Superior temporal gyrus (tissue), 1 donor: ENCODE measurements around the gene LPP.
A peak's percentile ranks its signal among the peaks of the same experiment; 100 is the strongest.

ENCODE experiments used
- DNase-seq: peaks from one replicate; pipeline ENCODE4 v3.0.0-alpha.2; 2016; ENCODE audit errors: extremely low spot score

LPP gene

DNA sequence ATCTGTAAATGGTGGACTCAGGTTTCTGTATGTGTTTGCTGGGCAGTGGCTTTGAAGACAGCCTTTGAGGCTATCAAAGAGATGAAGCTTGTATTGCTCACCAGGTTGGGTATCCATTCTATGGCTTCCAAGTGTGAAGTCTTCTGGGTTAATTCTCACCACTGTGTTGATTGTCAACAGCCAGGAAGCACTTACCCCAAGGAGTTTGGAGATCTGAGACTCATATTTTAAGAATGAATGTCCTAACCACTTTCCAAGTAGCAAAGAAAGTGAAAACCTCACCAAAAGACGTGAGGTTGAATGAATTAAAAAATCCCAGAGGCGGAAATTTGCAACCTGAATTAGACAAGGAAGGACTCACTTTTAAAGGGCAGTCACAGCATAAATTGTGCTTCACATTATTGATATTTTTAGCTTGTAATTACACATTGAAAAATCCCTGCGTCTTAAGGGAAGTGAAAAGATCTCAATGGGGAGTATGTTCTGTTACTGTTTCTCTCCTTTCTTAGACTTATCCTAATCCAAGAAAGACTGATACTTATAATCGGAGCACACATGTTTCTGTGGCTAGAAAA, 713.8 kb downstream of the LPP start:
- DNase-seq: no peak

DNA sequence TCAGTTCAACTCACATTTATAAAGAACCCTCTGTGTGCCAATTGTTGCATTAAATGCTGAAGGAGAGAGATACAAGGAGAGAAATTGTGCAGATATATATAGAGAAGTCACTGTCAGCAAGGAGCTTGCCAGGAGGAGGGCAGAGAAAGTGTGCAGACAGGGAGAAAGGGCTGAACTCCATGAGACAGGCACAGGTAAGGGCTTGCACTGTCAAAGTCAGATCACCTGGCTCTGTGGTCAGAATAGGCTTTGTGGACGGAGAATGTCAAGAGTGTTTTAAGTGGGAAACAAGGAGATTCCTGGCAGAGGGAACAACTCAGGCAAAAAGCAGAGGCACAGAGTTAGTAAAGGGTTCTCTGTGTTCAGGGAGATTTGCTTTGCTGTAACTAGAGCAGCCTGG, 714.8 kb downstream of the LPP start:
- no peak for DNase-seq

DNA sequence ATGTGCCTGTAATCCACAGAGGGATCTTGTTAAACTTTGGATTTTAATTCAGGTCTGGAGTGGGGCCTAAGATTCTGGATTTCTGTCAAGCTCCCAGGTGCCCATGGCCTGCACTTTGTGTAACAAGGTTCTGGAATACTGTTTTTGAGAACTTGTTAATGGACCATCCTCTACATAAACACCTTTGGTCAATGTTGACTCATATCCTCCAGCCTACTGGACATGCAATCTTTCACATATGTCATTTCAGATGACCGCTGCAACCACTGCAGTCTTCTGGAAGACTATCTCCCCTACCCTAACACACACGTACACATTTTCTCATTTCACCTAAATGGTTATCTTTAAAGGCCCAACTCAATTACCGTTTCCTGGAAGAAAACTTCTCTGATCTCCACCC, 715.7 kb downstream of the LPP start:
- no peak for DNase-seq

DNA sequence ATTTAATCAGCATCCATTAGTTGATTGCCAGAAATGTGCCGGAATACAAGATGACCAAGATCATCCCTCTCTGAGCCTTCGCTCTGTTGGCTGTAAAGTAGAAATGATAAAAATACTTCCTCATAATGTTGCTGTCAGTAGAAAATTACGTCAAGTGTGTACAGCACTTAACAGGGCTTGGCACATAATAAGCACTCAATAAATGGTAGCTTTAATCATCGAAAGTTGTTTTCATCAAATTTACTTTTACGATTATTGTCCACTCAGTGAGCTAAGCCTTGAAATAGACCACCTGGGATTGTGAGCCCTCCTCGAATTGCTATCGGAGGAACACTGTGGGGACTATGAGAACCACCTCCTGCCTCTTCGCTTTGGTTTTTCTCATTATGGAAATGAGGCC, 716.5 kb downstream of the LPP start:
- no peak for DNase-seq

- no peak for DNase-seq
These were observed 720.6 kb downstream of the LPP start for GRCh38 chr3:188874576-188874975.

DNA sequence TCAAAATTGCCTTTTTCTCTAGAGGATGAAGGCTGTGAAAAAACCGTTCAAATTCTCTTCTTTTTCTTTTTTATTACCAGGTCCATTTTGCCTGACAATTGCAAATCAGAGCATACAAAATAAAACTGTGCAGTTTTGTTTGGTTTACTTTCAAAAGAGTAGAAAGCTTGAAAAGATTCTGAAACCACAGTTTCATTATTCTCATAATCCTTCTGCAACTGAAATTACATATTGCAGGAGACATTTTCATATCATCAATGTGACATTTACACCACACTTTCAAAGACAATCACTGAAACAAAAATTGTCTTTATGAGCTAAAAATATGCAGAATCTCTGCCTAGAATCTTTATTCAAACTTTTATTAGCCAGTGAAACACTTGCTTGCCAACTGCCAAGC, 721.5 kb downstream of the LPP start:
- DNase-seq: no peak

- DNase-seq: no peak
These were observed 722.4 kb downstream of the LPP start for GRCh38 chr3:188876370-188876769.

DNA sequence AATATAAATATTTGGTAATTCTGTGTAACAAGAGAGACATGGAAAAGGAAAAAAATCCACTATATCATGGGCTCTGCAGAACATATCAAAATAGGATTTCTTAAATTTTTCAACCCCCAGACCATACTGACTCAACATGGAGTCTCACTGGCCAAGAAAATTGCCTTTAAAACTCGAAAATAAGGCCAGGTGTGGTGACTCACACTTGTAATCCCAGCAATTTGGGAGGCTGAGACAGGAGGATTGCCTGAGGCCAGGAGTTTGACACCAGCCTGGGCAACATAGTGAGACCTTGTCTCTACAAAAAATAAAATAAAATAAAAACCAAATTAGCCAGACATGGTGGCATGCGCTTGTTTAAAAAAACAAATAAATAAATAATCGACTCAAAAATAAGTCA, 723.4 kb downstream of the LPP start:
- no peak for DNase-seq

DNA sequence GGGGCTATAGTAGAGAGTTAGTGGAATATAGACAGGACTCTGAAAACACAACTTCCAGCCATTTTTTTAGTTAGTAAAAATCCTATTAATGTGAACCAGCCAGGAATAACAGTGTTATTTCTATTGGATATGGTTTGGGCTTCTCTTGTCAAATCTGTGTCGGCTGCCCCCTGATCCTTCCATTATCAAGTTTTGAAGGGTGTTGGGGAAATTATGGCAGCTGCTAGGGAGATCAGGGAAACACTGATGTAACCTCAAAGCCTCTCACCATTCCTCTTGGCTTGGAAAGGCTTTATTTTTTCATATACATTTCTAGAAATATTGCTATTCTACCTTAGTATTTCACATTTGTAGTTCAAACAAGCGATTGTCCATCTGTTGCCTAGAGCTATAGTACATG, 724.1 kb downstream of the LPP start:
- DNase-seq: no peak

- DNase-seq: no peak
These were observed 728.1 kb downstream of the LPP start for GRCh38 chr3:188881954-188882641.

- DNase-seq: no peak
These were observed 730.5 kb downstream of the LPP start for GRCh38 chr3:188884299-188885043.

DNA sequence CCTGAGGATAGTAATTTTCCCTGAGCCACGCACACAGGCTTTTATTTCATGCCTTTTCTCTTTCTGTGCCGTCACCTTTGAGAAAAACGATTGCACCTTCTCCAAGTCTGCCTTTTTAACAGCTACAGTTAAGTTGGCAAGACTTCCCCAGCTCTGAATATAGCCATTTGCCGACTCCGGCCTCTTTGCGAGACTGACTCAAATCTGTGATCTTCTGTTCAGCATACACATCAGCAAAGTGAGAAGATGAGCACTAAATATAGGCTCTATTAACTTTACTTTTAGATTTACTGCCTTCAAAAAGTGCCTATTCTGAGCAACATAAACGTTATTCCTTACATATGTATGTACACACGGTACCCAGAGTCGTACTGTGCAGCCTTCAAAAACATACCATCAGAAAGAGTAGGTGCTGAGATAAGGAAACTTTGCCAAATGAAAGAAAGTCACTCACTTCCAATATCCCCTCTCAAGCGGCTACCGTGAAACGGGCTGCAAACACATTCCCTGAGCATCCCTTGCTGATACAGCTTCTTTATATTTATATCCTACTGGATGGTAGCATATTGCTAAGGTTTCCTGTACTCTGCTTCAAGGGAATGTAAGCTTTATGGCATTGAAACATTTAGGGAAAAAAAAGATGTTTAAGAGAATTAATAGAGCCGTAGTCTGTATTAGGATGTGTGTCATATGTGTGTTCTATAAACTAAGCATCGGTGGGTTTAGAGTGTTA, 734.5 kb downstream of the LPP start:
- DNase-seq: peak; percentile 71

GRCh38 chr3:188889054-188889491, 735.1 kb downstream of the LPP start:
- peak; percentile 50 for DNase-seq

DNA sequence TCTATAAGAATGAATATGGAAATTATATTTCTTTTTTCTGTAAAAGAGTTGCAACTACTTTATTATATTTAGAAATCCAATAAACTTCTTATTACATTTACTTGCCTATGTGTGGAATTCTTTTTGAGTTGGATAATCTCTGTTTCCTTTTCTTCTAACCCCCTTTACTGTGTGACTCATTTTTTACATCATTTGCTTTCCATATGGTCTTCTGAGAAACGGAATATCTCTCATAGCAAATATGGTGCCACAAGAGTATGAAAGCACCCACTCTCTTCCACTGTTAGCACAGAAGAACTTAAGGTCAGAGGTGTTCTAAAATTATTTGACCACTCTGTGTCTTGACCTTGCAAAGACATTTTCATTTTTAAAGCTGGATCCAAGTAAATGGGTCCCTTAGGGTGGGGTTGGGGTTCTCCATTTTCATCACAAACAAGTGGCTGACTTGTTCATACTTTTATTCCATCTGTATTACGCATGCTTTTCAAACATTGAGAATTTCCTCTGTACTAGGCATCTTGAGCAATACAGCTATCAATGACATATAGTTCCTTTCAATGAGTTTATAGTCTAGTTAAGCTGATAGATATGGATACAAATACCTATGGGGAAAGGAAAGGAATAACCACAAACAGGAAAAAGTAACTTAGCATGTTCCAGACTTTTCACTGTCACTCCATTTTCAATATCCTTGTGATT, 736.8 kb downstream of the LPP start:
- no peak for DNase-seq

DNA sequence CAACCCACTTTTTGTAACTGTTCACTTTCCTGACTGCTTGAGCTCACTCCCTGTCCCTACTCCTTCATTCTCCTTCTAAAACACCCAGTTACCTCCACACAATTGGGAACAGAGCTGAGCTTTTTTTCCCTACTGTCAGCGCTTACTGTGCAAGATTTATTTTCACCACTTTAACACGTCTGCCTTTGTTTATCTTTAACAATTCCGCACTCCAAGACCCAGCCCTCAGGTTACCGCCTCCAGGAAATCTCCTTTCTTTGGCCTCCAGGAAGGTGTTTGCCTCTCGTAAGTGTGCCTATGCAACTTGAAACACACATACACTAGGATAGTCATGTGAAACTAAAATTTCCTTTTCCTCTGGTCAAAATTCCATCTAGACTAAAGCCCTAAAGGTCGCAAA, 745.9 kb downstream of the LPP start:
- no peak for DNase-seq

GRCh38 chr3:188900421-188900951, 746.5 kb downstream of the LPP start:
- no peak for DNase-seq

GRCh38 chr3:188901126-188901525, 747.2 kb downstream of the LPP start:
- DNase-seq: no peak

DNA sequence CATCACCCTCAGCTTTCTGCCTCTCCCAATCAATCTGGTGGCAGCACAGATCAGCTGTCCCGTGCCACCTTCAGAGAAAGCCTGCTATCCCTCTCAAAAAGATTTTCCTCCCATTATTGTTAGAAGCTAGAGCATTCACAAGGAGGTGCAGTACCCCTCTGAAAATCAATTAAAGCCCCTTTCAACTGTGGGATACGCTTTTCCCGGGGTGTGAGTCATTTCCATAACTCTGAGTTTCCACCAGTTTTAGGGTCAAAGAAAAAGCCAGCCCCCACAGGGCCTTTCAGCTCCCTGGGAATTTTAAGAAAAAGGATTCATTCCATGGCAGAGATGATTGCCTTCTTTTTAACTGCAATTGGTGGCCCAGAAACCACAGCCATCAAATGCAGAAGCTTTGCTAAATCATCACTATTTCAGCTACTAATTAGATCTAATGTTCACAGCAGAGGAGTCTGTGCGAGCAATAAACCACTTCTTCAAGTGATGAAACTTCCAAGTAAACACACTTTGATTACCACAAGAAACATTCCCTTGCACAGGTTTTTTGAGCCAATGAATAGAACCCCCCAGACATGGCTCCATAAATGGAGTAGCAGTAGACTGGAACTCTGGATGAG, 747.8 kb downstream of the LPP start:
- DNase-seq: no peak

DNA sequence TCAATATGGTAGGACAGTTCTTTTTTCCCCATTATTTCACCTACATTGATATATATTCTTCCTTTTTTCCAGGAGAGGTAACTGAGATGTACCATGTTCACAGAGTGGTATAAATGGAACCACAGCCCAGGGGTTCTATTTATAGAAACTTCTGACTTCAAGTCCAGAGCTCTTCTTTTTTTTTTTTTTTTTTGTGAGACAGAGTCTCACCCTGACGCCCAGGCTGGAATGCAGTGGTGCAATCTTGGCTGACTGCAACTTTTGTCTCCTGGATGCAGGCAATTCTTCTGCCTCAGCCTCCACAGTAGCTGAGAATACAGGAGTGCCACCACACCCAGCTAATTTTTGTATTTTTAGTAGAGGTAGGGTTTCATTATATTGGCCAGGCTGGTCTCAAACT, 750.7 kb downstream of the LPP start:
- no peak for DNase-seq

- no peak for DNase-seq
These were observed 751.6 kb downstream of the LPP start for GRCh38 chr3:188905547-188905946.

DNA sequence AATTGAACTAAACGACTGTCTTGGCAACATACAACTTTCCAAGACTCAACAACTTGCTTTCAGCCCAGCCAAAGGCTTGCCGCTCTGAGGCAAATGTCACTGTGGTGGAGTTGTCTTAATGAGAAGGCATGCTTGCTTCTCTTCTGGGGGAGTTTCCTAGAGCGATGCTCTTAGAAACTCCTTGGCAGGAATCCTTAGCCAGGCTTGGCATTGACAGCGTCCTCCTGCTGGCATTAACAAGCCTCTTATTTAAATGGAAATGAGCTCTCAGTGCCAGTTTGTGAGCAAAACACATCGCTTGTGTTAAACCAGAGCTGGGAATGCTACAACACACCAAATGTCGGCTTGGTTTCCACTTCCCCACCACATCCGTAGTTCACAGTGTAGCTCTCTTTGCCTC, 752.3 kb downstream of the LPP start:
- DNase-seq: peak; percentile 83
